ENCODE data around the gene EIF6.

The EIF6 gene

GRCh38 chr20:35311822-35312221 is 27.2 kb upstream of the EIF6 start:
- TF ChIP-seq CTCF (conservative IDR thresholded peaks at IDR 0.05; ENCODE audit: low read depth, low read length): no peak
- H3K4me3 ChIP-seq (ENCODE audit: low read depth, low read length): no peak overlapping the region
- DNase-seq (ENCODE audit: low read depth): no peak

GRCh38 chr20:35311409-35311808 is 26.8 kb upstream of the EIF6 start:
- TF ChIP-seq CTCF (conservative IDR thresholded peaks at IDR 0.05; ENCODE audit: low read depth, low read length): no peak
- DNase-seq (ENCODE audit: low read depth): no peak
- no peak overlapping the region for H3K4me3 ChIP-seq (ENCODE audit: low read depth, low read length)

- no peak overlapping the region for H3K4me3 ChIP-seq (ENCODE audit: low read depth, low read length)
- DNase-seq (ENCODE audit: low read depth): peak; percentile 37
- no peak for TF ChIP-seq CTCF (conservative IDR thresholded peaks at IDR 0.05; ENCODE audit: low read depth, low read length)
Measured at GRCh38 chr20:35307666-35308653, 23.4 kb upstream of the EIF6 start.

- DNase-seq (ENCODE audit: low read depth): peak; percentile 86
- no peak overlapping the region for H3K4me3 ChIP-seq (ENCODE audit: low read depth, low read length)
- TF ChIP-seq CTCF (conservative IDR thresholded peaks at IDR 0.05; ENCODE audit: low read depth, low read length): peak; percentile 93
Measured at GRCh38 chr20:35306931-35307517, 22.5 kb upstream of the EIF6 start.

GRCh38 chr20:35305682-35306556 is 21.3 kb upstream of the EIF6 start:
- DNase-seq (ENCODE audit: low read depth): peak; percentile 99
- TF ChIP-seq CTCF (conservative IDR thresholded peaks at IDR 0.05; ENCODE audit: low read depth, low read length): no peak
- H3K4me3 ChIP-seq (ENCODE audit: low read depth, low read length): no peak overlapping the region

- H3K4me3 ChIP-seq (ENCODE audit: low read depth, low read length): no peak overlapping the region
- no peak for TF ChIP-seq CTCF (conservative IDR thresholded peaks at IDR 0.05; ENCODE audit: low read depth, low read length)
- no peak for DNase-seq (ENCODE audit: low read depth)
Measured at GRCh38 chr20:35304956-35305355, 20.4 kb upstream of the EIF6 start.
